DMS114 treated with DMSO at 0.1 percent for 48 hours (cell line): ENCODE results near the gene ARHGEF33.

Source experiments
- DNase-seq: peaks from one replicate; lab custom pipeline; 2025; ENCODE audit not compliant: unreplicated experiment; lab: John Stamatoyannopoulos, UW

Gene ARHGEF33

GRCh38 chr2:39007875-39008504 lies 118.3 kb downstream of the ARHGEF33 start:
- no peak for DNase-seq

- DNase-seq: no peak
These were observed 119.0 kb downstream of the ARHGEF33 start for GRCh38 chr2:39008665-39009064.

- DNase-seq: no peak
These were observed 124.2 kb downstream of the ARHGEF33 start for GRCh38 chr2:39013871-39014270.

- DNase-seq: no peak
These were observed 125.7 kb downstream of the ARHGEF33 start for GRCh38 chr2:39015424-39015823.

- no peak for DNase-seq
These were observed 127.7 kb downstream of the ARHGEF33 start for GRCh38 chr2:39017334-39017733.

GRCh38 chr2:39018638-39019037 lies 129.0 kb downstream of the ARHGEF33 start:
- DNase-seq: no peak

GRCh38 chr2:39020383-39020782 lies 130.7 kb downstream of the ARHGEF33 start:
- DNase-seq: no peak

GRCh38 chr2:39022642-39023235 lies 133.1 kb downstream of the ARHGEF33 start:
- DNase-seq: no peak

- no peak for DNase-seq
These were observed 134.0 kb downstream of the ARHGEF33 start for GRCh38 chr2:39023649-39024048.

- DNase-seq: no peak
These were observed 135.2 kb downstream of the ARHGEF33 start for GRCh38 chr2:39024833-39025232.
